Measurements from ENCODE around the gene CD274.
"Not testable (repeated sequence)": the region's sequence is repeated elsewhere in the genome, so short reads cannot be mapped to it uniquely, and the experiment has no call there.

The CD274 gene

DNA sequence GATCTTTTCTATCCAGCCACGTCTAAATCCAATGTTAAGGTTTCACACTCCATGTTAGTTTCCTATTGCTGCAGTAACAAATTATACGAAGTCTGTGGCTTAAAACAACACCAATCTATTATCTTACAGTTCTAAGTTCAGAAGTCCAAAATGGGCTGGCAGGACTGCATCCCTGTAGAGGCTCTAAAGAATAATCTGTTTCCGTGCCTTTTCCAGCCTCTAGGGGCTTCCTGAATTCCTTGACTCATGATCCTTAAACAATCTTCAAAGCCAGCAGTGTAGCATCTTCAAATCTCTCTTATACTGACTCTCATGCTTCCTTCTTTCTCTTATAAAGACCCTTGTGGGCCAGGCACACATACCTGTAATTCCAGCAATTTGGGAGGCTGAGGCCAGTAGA is 19.4 kb upstream of the CD274 start:
- H3K36me3 Mint-ChIP-seq (ENCODE audit: low read depth): peaks cover 82% of the 10 kb centered on the region

DNA sequence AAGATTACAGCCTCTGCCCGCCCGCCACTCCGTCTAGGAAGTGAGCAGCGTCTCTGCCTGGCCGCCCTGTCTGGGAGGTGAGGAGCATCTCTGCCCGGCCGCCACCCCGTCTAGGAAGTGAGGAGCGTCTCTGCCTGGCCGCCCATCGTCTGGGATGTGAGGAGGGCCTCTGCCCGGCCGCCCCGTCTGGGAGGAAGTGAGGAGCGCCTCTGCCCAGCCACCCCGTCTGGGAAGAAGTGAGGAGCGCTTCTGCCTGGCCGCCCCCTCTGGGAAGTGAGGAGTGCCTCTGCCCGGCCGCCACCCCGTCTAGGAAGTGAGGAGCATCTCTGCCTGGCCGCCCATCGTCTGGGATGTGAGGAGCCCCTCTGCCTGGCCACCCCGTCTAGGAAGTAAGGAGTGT is 17.5 kb upstream of the CD274 start:
- peaks cover 89% of the 10 kb centered on the region for H3K36me3 Mint-ChIP-seq (ENCODE audit: low read depth)
- H3K27me3 Mint-ChIP-seq; H3K27ac Mint-ChIP-seq; H3K4me3 Mint-ChIP-seq; intact Hi-C loops (cut with micrococcal nuclease): not testable (repeated sequence)
- peaks cover 22% of the 10 kb centered on the region for H3K4me1 Mint-ChIP-seq (ENCODE audit: low read depth)
- H3K9me3 Mint-ChIP-seq: peaks cover 15% of the 10 kb centered on the region

More for the DNA sequence above, 19.4 kb upstream of the CD274 start:
- Mint-ChIP-seq H3K4me3 (no peak overlapping the region), H3K27me3 (no peaks in the 10 kb centered on the region), H3K27ac (no peak overlapping the region), H3K4me1 (ENCODE audit: low read depth) (peaks cover 12% of the 10 kb centered on the region), H3K9me3 (peaks cover 15% of the 10 kb centered on the region)
- intact Hi-C loops (cut with micrococcal nuclease): no loop called here

DNA sequence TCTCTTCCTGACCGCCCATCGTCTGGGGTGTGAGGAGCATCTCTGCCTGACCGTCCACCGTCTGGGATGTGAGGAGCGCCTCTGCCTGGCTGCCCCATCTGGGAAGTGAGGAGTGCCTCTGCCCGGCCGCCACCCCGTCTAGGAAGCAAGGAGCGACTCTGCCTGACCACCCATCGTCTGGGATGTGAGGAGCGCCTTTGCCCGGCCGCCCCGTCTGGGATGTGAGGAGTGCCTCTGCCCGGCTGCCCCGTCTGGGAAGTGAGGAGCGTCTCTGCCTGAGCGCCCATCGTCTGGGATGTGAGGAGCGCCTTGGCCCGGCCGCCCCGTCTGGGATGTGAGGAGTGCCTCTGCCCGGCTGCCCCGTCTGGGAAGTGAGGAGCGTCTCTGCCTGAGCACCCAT is 17.0 kb upstream of the CD274 start:
- Mint-ChIP-seq H3K4me1 (ENCODE audit: low read depth) (peaks cover 22% of the 10 kb centered on the region), H3K9me3 (peaks cover 15% of the 10 kb centered on the region), H3K36me3 (ENCODE audit: low read depth) (peaks cover 89% of the 10 kb centered on the region)
- H3K4me3 Mint-ChIP-seq; H3K27ac Mint-ChIP-seq; H3K27me3 Mint-ChIP-seq; intact Hi-C loops (cut with micrococcal nuclease): not testable (repeated sequence)

DNA sequence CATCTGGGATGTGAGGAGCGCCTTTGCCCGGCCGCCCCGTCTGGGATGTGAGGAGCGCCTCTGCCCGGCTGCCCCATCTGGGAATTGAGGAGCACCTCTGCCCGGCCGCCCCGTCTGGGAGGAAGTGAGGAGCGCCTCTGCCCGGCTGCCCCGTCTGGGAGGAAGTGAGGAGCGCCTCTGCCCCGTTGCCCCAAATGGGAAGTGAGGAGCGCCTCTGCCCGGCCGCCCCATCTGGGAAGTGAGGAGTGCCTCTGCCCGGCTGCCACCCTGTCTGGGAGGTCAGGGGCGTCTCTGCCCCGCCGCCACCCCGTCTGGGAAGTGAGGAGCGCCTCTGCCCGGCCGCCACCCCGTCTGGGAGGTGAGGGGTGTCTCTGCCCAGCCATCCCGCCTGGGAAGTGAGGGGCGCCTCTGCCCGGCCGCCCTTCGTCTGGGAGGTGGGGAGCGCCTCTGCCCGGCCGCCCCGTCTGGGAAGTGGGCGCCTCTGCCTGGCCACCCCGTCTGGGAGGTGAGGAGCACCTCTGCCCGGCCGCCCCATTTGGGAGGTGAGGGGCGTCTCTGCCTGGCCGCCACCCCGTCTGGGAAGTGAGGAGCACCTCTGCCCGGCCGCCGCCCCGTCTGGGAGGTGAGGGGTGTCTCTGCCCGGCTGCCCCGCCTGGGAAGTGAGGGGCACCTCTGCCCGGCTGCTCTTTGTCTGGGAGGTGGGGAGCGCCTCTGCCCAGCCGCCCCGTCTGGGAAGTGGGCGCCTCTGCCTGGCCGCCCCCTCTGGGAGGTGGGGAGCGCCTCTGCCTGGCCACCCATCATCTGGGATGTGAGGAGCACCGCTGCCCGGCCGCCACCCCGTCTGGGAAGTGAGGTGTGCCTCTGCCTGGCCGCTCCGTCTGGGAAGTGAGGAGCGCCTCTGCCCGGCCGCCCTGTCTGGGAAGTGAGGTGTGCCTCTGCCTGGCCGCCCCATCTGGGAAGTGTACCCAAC is 16.2 kb upstream of the CD274 start:
- Mint-ChIP-seq H3K9me3 (peaks cover 15% of the 10 kb centered on the region), H3K4me1 (ENCODE audit: low read depth) (peaks cover 24% of the 10 kb centered on the region), H3K36me3 (ENCODE audit: low read depth) (peaks cover 83% of the 10 kb centered on the region)
- H3K4me3 Mint-ChIP-seq; H3K27me3 Mint-ChIP-seq; H3K27ac Mint-ChIP-seq; intact Hi-C loops (cut with micrococcal nuclease): not testable (repeated sequence)

DNA sequence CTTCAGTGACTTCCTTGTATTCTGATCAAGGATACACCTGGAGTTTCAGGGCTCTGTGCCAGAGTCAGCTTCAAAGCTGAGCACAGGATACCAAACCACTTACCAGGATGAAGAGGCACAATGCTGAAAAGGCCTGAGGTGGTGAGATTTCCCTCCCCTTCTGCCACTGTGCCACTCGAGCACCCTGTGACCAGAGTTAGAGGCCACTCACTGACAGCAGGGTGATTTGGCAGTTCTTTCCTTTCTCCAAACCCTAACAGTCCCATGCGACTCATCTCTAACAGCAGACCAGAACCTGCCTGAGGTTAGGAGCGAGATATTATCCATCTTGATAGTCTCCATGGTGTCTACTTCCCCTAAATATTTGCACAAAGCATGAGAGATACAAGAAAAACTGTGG is 14.4 kb upstream of the CD274 start:
- H3K27me3 Mint-ChIP-seq: no peaks in the 10 kb centered on the region
- H3K27ac Mint-ChIP-seq: no peak overlapping the region
- H3K36me3 Mint-ChIP-seq (ENCODE audit: low read depth): peaks cover 65% of the 10 kb centered on the region
- H3K4me3 Mint-ChIP-seq: no peak overlapping the region
- H3K4me1 Mint-ChIP-seq (ENCODE audit: low read depth): peaks cover 26% of the 10 kb centered on the region
- H3K9me3 Mint-ChIP-seq: peaks cover 15% of the 10 kb centered on the region
- intact Hi-C loops (cut with micrococcal nuclease): no loop called here

DNA sequence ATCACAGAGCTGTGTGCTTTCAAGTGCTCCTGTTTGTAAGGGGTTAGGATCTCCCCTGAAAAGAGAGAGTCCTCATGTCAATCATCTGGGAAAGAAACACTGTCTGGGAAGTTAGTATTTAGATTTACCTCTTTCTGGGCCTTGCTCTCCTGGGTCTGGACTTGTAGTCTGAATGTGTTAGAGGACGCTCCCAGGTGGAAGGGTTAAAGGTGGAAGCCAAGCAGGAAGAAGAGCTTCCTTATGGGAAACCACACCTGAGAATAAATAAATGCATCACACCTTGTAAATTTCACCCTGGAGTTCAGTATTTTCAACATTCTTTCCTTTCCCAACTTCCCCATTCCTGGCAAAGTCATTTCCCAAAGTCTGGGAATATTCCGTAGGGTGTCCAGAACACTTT is 13.9 kb upstream of the CD274 start:
- H3K27ac Mint-ChIP-seq: peak overlapping the region; percentile 92
- peaks cover 60% of the 10 kb centered on the region for H3K36me3 Mint-ChIP-seq (ENCODE audit: low read depth)
- H3K4me3 Mint-ChIP-seq: peak overlapping the region; percentile 54
- peaks cover 29% of the 10 kb centered on the region for H3K4me1 Mint-ChIP-seq (ENCODE audit: low read depth)
- H3K27me3 Mint-ChIP-seq: no peaks in the 10 kb centered on the region
- peaks cover 15% of the 10 kb centered on the region for H3K9me3 Mint-ChIP-seq
- intact Hi-C loops (cut with micrococcal nuclease): no loop called here

DNA sequence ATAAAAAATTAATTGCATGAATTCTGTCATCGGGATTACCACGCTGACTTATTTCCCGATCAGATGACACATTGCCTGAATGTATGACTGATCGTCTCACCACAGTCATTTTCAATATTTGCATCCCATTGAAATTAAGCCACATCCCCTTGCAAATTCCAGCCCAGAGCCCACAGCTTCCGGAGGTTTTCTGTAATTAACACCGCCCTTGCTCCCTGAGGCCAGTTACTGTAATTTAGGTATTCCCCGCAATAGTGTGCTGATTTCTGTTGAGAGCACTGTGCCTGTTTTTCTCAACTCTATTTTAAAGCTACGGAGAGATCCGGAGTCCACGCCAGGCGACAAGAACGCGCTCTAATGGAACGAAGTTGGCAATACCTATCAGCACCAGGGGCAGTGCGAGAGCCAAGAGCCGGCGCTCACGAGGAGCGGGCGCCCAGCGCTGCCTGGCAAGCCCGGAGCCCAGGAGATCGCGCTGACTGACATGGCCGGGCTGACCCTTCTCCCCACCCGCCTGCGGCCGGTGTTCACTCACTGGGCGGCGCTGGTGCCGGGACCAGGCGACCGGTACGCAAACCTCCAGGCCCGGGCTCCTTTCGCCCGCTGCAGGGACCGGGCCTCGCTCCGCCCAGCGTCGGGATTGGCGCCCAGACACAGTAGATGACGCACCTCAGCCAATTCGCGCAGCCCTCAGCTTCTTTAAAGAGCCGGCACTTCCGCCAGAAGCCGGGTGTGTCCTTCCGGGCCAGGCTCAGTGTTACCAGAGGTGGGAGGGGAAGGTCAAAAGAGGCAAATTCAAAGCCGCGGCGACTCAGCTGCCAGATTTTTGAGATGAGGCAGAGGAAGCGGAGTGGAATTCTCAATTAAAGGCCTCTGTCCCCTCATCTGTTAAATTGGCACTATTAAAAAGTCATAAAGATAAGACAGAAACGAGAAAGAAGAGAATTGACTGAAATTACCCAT is 12.8 kb upstream of the CD274 start, which contains the start of gene PLGRKT:
PLGRKT (minus strand) TSS at position 672 of the 963 bp plus-strand sequence. CDS start 5,948 bp downstream, outside the sequence.
- Mint-ChIP-seq H3K4me1 (ENCODE audit: low read depth) (peaks cover 30% of the 10 kb centered on the region), H3K27me3 (no peaks in the 10 kb centered on the region), H3K36me3 (ENCODE audit: low read depth) (peaks cover 51% of the 10 kb centered on the region), H3K27ac (peak within 1 kb of the TSS; percentile 92), H3K4me3 (peak within 1 kb of the TSS; percentile 82), H3K9me3 (peaks cover 15% of the 10 kb centered on the region)
- intact Hi-C loops (cut with micrococcal nuclease): no loop called here

DNA sequence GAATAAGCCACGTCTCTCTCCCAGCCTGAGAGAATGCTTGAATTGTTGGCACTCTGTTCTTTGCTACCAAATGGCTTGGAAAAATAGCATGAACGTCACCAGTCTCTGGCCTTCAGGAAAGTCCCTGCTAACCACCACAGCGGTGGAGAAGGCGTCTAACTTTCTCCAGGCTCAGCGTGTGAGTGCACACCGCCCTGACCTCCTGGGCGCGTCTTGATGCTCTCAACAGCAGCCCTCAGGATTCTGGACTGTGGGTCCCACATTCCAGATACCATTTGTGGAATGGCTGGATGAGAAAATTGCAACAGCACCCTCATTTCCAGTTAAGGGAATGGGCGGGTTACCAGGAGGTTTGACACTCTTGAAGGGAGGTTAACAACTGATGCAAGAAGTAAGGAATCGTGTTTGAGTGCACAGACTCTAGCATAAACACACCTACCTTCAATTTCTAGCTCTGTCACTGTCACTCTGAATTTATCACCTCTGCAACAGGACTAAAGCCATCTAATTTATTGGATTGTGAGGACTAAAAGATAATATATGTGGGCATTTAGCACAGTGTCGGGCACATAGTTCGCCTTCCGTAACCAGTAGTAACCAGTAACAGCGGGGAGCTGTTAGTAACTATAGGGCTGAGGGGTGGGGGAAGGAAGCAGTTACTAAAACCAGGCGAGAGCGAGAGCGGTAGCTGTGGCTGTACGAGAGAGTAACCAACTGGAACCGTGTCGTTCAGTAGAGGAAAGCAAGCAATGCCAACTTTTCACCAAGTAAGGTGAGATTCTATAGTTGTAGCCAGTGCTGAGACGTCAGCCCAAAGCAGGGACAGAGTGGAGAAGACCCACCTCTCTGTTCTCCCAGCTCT is 11.8 kb upstream of the CD274 start:
- Mint-ChIP-seq H3K27ac (peak overlapping the region; percentile 92), H3K36me3 (ENCODE audit: low read depth) (peaks cover 41% of the 10 kb centered on the region), H3K4me1 (ENCODE audit: low read depth) (peaks cover 35% of the 10 kb centered on the region), H3K27me3 (no peaks in the 10 kb centered on the region), H3K4me3 (peak overlapping the region; percentile 82), H3K9me3 (peaks cover 10% of the 10 kb centered on the region)
- intact Hi-C loops (cut with micrococcal nuclease): no loop called here

DNA sequence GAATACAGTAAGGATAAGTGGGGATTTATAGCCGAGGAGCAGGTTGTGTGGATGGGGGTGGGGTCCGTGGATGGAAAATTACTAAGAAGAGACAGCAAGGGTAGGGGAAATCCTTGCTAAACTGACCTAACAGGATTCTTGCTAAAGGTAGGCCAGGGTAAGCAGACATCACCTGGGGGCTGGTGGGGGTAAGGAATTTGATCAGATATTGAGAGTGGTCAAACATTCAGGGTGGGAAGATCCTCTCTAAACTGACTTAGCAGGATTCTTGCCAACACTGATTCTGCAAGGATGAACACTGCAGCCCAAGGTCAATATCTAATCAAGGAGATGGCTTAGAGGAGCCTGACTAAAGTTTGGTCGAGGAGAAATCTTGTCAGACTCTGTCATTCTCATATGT is 9.9 kb upstream of the CD274 start:
- H3K9me3 Mint-ChIP-seq: no peaks in the 10 kb centered on the region
- intact Hi-C loops (cut with micrococcal nuclease): loop anchor here (10.0 kb wide), 1 partner anchor 676 kb away; no protein-coding TSS in a partner anchor
- H3K27me3 Mint-ChIP-seq: no peaks in the 10 kb centered on the region
- peaks cover 23% of the 10 kb centered on the region for H3K36me3 Mint-ChIP-seq (ENCODE audit: low read depth)
- no peak overlapping the region for H3K4me3 Mint-ChIP-seq
- H3K27ac Mint-ChIP-seq: peak overlapping the region; percentile 32
- H3K4me1 Mint-ChIP-seq (ENCODE audit: low read depth): peaks cover 53% of the 10 kb centered on the region

DNA sequence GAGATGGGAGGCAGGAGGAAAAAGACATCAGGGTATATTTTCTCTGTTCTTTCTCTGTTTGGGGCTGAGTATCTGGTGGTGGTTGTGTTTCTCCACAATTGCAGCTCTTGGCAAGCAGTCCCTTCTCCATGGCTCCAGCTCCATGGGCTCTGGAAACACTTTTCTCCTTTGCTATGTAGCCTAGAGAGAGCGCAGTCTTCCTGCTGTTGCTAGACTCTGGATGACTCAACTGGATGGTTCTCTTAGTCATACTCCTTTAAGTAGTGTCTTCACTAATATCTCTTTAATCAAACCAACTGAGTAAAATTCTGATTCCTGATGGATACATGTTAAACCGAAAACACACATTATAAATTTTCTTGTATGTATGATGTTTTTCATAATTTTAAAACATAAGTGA is 9.3 kb upstream of the CD274 start:
- peaks cover 54% of the 10 kb centered on the region for H3K4me1 Mint-ChIP-seq (ENCODE audit: low read depth)
- intact Hi-C loops (cut with micrococcal nuclease): loop anchor here (10.0 kb wide), 1 partner anchor 676 kb away; no protein-coding TSS in a partner anchor

DNA sequence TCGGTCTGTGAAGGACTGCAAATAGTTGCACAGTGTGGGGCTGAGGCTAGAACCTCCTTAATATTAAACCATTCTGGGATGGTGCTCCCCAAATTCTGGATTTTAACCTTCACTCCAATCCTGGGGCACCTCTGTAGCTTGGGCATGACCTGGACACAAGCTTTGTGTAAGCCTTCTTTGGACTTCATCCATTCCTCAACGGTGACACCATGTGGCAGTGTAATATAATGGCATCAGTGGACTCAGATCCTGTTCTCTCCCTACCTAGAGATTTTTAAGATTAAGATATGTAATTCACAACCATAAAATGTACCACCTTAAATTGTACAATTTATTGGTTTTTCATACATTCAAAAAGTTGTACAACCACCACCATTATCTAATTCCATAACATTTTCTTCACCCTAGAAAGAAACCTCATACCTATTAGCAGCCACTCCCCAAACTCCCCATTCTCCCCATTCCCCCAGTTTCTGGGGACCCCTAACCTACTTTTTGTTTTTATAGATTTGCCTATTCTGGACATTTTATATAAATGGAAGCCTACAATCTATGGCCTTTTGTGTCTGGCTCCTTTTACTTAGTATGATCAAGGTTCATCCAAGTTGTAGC is 7.8 kb upstream of the CD274 start:
- H3K4me1 Mint-ChIP-seq (ENCODE audit: low read depth): peaks cover 57% of the 10 kb centered on the region
- no peak overlapping the region for H3K4me3 Mint-ChIP-seq
- no peaks in the 10 kb centered on the region for H3K9me3 Mint-ChIP-seq
- intact Hi-C loops (cut with micrococcal nuclease): loop anchor here (1.0 to 10.0 kb wide), 2 partner anchors 256 to 678 kb away; no protein-coding TSS in a partner anchor
- H3K36me3 Mint-ChIP-seq (ENCODE audit: low read depth): peaks cover 2% of the 10 kb centered on the region
- peak overlapping the region; percentile 53 for H3K27ac Mint-ChIP-seq
- H3K27me3 Mint-ChIP-seq: no peaks in the 10 kb centered on the region

More for the DNA sequence above, 9.3 kb upstream of the CD274 start:
- H3K27me3 Mint-ChIP-seq: no peaks in the 10 kb centered on the region
- H3K4me3 Mint-ChIP-seq: no peak overlapping the region
- H3K9me3 Mint-ChIP-seq: no peaks in the 10 kb centered on the region
- peaks cover 16% of the 10 kb centered on the region for H3K36me3 Mint-ChIP-seq (ENCODE audit: low read depth)
- peak overlapping the region; percentile 32 for H3K27ac Mint-ChIP-seq

DNA sequence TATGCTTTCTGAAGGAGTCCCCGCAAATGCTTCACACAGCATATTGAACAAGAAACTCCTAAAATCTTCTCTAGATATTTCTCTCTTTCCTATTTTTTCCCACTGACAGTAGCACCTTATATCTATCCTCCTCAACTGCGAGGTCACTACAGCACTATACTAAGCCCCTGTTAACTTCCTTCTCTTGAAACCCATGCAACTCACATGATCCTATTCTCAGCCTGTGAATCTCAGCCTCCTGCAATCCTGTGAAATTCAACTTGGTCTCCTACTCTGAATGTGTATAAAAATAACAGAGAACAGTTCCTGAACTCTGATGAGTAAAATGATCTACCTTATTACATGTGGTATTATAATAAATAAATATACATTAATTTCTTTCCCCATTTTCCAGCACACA is 6.5 kb upstream of the CD274 start:
- Mint-ChIP-seq H3K27ac (peak overlapping the region; percentile 27), H3K4me1 (ENCODE audit: low read depth) (peaks cover 58% of the 10 kb centered on the region), H3K9me3 (no peaks in the 10 kb centered on the region), H3K4me3 (no peak overlapping the region), H3K36me3 (ENCODE audit: low read depth) (no peaks in the 10 kb centered on the region), H3K27me3 (no peaks in the 10 kb centered on the region)
- intact Hi-C loops (cut with micrococcal nuclease): loop anchor here (10.0 kb wide), 1 partner anchor 679 kb away; no protein-coding TSS in a partner anchor

Measured in dendritic cell treated with granulocyte-macrophage colony-stimulating factor and Interleukin-4, amounts not matched to agents 40 ng/mL and 50 ng/mL, for 4 days (primary cell).